ENCODE measurements around the gene FZD10. TPM values are rescaled to one million over a fixed set of nuclear protein-coding genes. Genes with fewer than 3 reads are reported as not detected.

Gene FZD10
- total RNA-seq, 1 experiment from 2014 or later, result 0.19 TPM

DNA sequence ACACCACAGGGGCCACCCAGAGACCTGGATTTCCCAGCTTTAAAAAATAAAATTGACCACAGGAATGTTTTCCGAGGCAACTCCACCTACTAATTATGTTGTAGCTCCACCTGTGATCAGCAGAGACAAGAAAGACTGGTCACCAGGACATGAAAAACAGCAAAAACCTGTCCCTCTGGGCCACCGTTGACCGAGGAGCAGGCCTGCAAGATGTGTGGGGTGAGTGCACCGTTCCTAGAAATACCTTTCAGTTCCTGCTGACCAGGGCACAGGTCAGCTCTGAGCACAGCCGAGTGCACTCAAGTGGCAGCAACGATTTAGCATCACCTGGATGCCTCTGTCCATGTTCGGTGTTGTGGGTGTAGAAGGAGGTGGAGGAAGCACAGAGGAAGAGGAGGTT is 16.9 kb downstream of the FZD10 start:
- DNase-seq (ENCODE audit: low spot score), result no peak

DNA sequence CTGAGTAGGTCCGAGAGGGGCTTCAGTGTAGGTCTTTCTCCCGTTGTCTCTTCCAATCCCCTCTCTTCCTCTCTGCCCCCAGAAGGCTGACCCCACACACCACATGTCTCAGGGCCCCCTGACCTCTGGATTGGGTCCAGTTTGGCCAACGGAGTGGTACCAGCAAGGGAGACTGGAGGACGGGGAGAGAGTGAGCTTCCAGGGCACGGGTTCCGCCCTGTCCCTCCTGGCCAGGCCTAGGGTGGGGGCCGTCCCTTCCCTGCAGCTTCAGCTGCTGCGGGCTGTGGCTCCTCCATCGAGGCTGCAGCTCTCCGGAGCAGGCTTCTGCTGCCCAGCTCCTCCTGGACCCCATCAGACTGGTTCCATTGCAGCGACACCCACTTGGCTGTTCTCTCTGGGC is 17.4 kb downstream of the FZD10 start:
- no peak for DNase-seq (ENCODE audit: low spot score)

DNA sequence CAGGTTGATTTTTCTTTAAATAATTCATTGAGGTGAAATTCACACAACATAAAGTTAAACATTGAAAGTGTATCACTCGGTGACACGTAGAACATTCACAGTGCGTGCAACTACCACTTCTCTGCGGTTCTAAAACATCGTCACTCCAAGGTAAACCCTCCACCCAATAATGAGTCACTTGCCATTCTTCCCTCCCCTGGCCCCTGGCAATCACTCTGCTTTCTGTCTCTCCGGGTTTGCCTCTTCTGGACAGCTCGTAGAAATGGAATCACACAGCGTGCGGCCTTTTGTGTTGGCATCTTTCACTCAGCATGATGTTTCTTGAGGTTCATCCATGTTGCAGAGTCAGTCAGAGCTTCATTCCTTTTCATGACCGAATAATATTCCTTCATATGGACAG is 18.9 kb downstream of the FZD10 start:
- no peak for DNase-seq (ENCODE audit: low spot score)

GRCh38 chr12:130183585-130184370 is 21.5 kb downstream of the FZD10 start:
- DNase-seq (ENCODE audit: low spot score), result no peak

- no peak for DNase-seq (ENCODE audit: low spot score)
Measured at GRCh38 chr12:130184404-130185090, 22.3 kb downstream of the FZD10 start.

- no peak for DNase-seq (ENCODE audit: low spot score)
Measured at GRCh38 chr12:130185455-130186391, 23.5 kb downstream of the FZD10 start.

- peak; percentile 51 for DNase-seq (ENCODE audit: low spot score)
Measured at GRCh38 chr12:130186651-130187268, 24.5 kb downstream of the FZD10 start.

DNA sequence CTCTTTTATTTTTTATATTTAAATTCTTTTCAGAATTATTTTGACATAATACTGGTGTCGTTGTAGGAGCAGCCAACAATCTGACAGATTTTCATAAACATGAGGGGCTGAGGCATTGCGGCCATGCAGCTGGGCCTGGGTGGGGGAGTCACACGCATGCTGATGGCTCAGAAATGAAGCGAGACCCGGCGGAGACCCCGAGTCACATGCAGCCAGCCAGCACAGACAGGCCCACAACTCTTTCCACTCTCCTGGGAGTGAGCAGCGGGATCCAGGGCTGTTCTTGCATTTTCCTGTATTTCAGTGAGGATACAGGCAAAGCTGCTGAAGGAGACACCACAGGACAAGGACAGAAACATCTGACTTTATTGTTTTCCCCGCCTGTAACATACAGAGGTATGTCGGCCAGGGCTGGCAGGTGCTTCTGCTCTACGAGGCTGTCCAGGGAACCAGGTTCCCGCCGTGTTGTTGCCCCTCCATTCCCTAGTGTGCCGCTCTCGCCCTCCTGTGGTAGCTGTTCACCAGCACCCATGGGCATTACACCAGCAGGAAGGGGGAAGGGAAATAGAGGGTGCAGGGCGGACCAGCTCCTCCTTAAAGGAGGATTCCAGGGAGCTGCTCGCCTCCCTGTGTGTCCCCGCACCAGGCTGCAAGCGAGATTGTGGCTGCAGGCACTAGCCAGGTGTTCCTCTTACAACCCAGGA is 30.5 kb downstream of the FZD10 start:
- DNase-seq (ENCODE audit: low spot score), result no peak

DNA sequence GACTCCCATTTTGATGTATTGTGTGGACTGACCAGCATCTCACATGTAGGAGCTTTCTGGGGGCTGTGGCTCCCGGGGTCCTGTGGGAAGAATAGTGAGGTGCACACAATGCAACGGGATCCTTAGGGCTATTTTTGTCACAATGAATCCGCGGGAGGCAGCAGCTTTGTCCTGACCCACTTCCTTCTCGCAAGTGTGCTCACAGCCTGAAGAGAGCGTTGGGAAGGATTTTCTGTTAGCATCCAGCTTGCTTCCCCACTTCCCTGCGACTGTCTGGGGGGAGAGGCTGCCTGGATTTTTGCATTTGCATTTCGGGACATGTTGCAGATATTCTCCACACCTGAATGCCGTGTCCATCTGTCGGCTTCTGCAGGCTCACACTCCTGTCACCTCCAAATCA is 31.9 kb downstream of the FZD10 start:
- no peak for DNase-seq (ENCODE audit: low spot score)

DNA sequence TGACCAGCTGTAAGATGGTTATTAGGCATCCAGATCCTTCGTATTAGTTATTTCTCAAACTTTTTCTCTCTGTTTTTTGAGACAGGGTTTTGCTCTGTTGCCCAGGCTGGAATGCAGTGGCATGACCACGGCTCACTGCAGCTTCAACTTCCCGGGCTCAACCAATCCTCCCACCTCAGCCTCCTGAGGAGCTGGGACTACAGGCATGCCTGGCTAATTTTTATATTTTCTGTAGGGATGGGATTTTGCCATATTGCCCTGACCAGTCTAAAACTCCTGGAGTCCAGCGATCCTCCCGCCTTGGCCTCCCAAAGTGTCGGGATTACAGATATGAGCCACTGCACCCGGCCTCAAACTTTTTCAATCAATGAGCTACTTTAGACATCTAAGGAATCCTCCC is 33.1 kb downstream of the FZD10 start:
- no peak for DNase-seq (ENCODE audit: low spot score)

GRCh38 chr12:130195776-130196175 is 33.5 kb downstream of the FZD10 start:
- DNase-seq (ENCODE audit: low spot score), result no peak

DNA sequence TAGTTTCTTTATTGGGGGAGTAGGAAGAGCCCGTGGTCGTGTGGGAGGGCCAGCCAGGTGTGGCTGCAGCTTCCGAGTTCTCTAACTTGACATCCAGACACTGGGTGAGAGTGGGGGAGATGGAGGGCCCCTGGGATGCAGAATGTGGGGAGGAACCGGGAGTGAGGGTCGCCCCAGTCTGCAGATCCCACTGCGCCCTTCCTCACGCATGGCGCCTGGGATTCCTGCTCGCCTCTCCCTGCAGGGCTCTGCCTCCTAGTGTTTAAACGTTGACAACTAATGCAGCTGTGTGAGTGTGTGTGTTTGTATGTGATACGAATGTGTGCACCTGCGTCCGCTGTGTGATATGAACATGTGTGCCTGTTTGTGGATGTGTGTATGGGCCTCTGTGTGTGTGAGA is 34.6 kb downstream of the FZD10 start:
- DNase-seq (ENCODE audit: low spot score), result no peak

DNA sequence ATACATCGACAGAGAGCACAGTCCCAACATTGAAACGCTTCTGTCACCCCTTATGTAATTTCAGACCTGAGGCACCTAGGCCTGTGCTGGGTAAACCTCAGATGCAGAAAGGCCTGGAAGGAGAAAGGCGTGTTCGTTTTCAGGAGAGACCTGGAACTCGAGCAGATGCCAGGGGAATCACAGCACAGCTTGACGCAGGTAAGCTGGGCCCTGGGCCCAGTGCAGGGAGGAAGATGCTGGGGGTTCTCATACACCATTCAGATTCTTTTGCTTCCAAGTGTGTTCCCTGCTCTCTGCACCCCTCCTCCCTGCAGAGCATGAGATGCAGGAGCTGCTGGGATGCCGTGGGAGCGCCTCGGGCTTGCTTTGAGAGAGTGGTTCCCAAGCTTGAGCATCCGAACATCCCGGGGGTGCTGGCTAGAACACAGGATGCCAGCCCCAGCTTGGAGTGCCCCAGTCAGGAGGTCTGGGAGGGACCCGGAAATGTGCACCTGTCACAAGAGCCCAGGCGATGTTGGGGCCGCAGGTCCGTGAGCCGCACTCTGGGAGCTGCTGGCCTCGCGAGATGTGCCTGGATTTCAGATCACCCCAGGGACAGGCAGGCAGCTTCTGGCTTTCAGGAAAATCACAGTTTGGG is 35.9 kb downstream of the FZD10 start:
- no peak for DNase-seq (ENCODE audit: low spot score)

DNA sequence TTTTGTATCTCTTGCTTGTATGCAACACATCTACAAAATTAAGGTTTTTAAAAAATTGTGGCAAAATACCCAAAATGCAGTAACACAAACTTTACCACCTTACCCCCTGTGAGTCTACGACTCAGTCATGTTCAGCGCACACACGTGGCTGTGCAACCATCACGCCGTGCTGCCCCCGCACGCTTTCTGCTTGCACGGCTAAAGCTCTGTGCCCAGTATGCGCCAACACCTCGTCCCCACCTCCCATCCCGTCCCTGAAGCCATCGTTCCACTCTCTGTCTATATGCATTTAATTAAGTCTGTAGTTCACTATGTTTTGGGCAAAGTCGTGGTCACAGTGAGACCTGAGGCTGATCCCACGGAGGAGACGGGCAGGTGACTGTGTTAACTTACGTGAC is 36.4 kb downstream of the FZD10 start:
- no peak for DNase-seq (ENCODE audit: low spot score)

- DNase-seq (ENCODE audit: low spot score), result no peak
Measured at GRCh38 chr12:130199581-130200390, 37.5 kb downstream of the FZD10 start.

DNA sequence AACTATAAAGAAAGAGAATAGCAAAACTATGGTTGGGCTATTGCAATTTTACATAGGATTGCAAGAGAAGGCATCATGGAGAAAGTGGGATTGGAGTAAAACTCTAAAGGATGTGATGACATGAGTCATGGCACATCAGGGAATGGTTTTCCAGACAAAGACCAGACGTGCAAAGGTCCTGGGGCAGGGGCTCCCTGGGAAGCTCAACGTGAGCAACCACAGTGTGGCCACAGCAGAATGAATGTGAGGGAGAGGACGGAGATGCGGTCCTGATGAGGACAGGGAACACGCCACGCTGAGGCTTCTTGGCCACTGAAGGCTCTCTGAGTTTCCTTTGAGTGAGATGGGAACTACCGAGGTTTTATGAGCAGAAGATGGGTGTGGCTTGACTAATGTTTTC is 38.2 kb downstream of the FZD10 start:
- DNase-seq (ENCODE audit: low spot score), result no peak

GRCh38 chr12:130201037-130201436 is 38.8 kb downstream of the FZD10 start:
- DNase-seq (ENCODE audit: low spot score), result no peak

DNA sequence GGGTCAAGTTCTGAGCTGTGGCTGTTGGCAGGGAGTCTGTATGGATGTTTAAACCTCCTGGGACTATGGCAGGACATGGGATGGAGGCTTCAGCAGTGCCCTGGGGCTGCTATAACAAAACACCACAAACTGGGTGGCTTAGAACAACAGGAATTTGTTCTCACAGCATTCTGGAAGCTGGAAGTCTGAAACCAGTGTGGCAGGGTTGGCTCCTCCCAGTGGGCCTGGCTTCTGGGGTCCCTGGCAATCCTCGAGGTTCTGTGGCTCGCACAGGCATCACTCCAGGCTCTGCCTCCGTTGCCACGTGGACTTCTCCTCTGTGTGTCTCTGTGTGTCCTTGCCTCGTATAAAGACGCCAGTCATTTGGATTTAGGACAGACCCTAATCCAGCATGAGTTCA is 39.9 kb downstream of the FZD10 start:
- no peak for DNase-seq (ENCODE audit: low spot score)

- no peak for DNase-seq (ENCODE audit: low spot score)
Measured at GRCh38 chr12:130203151-130203550, 40.9 kb downstream of the FZD10 start.

GRCh38 chr12:130204541-130204953 is 42.3 kb downstream of the FZD10 start:
- peak; percentile 37 for DNase-seq (ENCODE audit: low spot score)

All from H4 (cell line).